NB4 (cell line): ENCODE measurements around the gene PGGT1B.

Experiments
- POLR2A ChIP-seq: IDR thresholded peaks from 2 replicates; pipeline ENCODE4 v1.6.1; 2011; ENCODE audit warnings: mild to moderate bottlenecking; ENCODE audit not compliant: insufficient read length; ENCODE audit errors: extremely low read depth
- TF ChIP-seq, protein P1 (sequence below): IDR thresholded peaks from one replicate; pipeline ENCODE4 v1.5.1; 2012; ENCODE audit warnings: low read depth, low read length

DNA sequence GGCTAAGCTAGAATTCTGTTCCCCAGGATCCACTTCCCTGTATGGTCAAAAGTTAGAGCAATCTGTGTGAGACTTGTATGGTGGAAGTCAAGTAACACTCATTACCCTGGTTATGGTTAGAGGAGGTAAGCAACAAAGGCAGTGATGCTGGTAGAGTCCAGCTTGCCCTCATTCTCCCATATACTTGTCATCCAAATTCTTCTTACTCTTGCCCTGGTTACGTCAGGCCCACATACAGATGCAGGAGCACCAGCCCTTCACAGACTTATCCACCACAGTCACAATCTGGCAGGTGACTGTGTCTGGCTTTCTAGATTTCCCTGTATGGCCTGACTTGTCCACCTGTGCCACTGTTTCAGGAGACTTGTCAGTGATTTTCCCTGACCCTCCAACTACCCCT lies 35.4 kb downstream of the PGGT1B start:
- TF ChIP-seq, protein P1, sequence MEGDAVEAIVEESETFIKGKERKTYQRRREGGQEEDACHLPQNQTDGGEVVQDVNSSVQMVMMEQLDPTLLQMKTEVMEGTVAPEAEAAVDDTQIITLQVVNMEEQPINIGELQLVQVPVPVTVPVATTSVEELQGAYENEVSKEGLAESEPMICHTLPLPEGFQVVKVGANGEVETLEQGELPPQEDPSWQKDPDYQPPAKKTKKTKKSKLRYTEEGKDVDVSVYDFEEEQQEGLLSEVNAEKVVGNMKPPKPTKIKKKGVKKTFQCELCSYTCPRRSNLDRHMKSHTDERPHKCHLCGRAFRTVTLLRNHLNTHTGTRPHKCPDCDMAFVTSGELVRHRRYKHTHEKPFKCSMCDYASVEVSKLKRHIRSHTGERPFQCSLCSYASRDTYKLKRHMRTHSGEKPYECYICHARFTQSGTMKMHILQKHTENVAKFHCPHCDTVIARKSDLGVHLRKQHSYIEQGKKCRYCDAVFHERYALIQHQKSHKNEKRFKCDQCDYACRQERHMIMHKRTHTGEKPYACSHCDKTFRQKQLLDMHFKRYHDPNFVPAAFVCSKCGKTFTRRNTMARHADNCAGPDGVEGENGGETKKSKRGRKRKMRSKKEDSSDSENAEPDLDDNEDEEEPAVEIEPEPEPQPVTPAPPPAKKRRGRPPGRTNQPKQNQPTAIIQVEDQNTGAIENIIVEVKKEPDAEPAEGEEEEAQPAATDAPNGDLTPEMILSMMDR: no peak
- no peak for TF ChIP-seq POLR2A
